IMR-90 (cell line): ENCODE measurements around the gene OR8J1. TPM values are rescaled to one million over a fixed set of nuclear protein-coding genes. Genes with fewer than 3 reads are reported as not detected.

Experiments used
- ATAC-seq: fragments of 200-7000 bp; cut with Tn5 transposase; 2 replicates; pipeline ENCODE4 v1.9.1; 2020; ENCODE audit warnings: low read depth, mild to moderate bottlenecking, moderate library complexity
- BruUV-seq: library from RNA; stranded (reverse); fragments of 400-500 nt; replicated peaks from 2 replicates; lab custom pipeline; 2021; lab: Mats Ljungman, UMichigan
- CTCF ChIA-PET: fragments of 300-600 bp; formaldehyde crosslinking; extraction: SDS; loops from one replicate; lab custom pipeline; 2021; ENCODE audit warnings: antibody characterized with exemption; lab: Yijun Ruan, JAX
- POLR2A ChIA-PET: fragments of 300-600 bp; sonication (Branson Sonifier 250); formaldehyde crosslinking; loops from one replicate; lab custom pipeline; 2022; ENCODE audit warnings: antibody characterized with exemption; ENCODE audit not compliant: unreplicated experiment; lab: Charles Lee
- DNase-seq: peaks from one replicate; pipeline ENCODE4 v3.0.0; 2013
- H2AFZ ChIP-seq: replicated peaks from 2 replicates; pipeline ENCODE3; 2013; ENCODE audit warnings: low read length, mild to moderate bottlenecking; ENCODE audit not compliant: poor library complexity
- H2AK5ac ChIP-seq: 2 replicates; pipeline ENCODE4 v1.6.1; 2013; ENCODE audit warnings: low read depth, low read length, inconsistent platforms
- H2AK9ac ChIP-seq: replicated peaks from 2 replicates; pipeline ENCODE3; 2013; ENCODE audit warnings: mild to moderate bottlenecking, low read depth, low read length, moderate library complexity; ENCODE audit not compliant: poor library complexity
- H2BK120ac ChIP-seq: 2 replicates; pipeline ENCODE4 v1.6.1; 2013; ENCODE audit warnings: low read depth, low read length, inconsistent platforms
- H2BK15ac ChIP-seq: 3 replicates; pipeline ENCODE4 v1.6.1; 2013; ENCODE audit warnings: low read depth, low read length, inconsistent platforms
- H2BK20ac ChIP-seq: 2 replicates; pipeline ENCODE4 v1.6.1; 2013; ENCODE audit warnings: low read depth, mild to moderate bottlenecking, inconsistent platforms, low read length, moderate library complexity
- H2BK5ac ChIP-seq: 2 replicates; pipeline ENCODE4 v1.6.1; 2013; ENCODE audit warnings: mild to moderate bottlenecking, low read depth, low read length, inconsistent platforms; ENCODE audit not compliant: poor library complexity, severe bottlenecking
- H3K14ac ChIP-seq: replicated peaks from 2 replicates; pipeline ENCODE4 v1.6.1; 2013; ENCODE audit warnings: low read depth, low read length, inconsistent platforms
- H3K18ac ChIP-seq: 2 replicates; pipeline ENCODE4 v1.6.1; 2013; ENCODE audit warnings: low read depth, low read length, control low read depth
- H3K23ac ChIP-seq: 2 replicates; pipeline ENCODE4 v1.6.1; 2013; ENCODE audit warnings: low read depth, low read length, inconsistent platforms
- H3K27ac ChIP-seq: 2 replicates; pipeline ENCODE4 v1.5.1; 2013; ENCODE audit warnings: mild to moderate bottlenecking, control low read depth, low read length; ENCODE audit not compliant: insufficient read depth
- H3K27me3 ChIP-seq: 2 replicates; pipeline ENCODE4 v1.6.1; 2013; ENCODE audit warnings: low read length; ENCODE audit not compliant: control insufficient read depth, insufficient read depth
- H3K36me3 ChIP-seq: 2 replicates; pipeline ENCODE4 v1.6.1; 2013; ENCODE audit warnings: low read length, mixed read lengths; ENCODE audit not compliant: control insufficient read depth, insufficient read depth
- H3K4ac ChIP-seq: 2 replicates; pipeline ENCODE4 v1.6.1; 2013; ENCODE audit warnings: low read depth, low read length, inconsistent platforms
- H3K4me1 ChIP-seq: 2 replicates; pipeline ENCODE4 v1.6.1; 2013; ENCODE audit warnings: low read length, mixed read lengths; ENCODE audit not compliant: control insufficient read depth, insufficient read depth
- H3K4me2 ChIP-seq: 2 replicates; pipeline ENCODE4 v1.6.1; 2013; ENCODE audit warnings: low read depth, mild to moderate bottlenecking, control low read depth, low read length, moderate library complexity
- H3K4me3 ChIP-seq: 2 replicates; pipeline ENCODE4 v1.5.1; 2013; ENCODE audit warnings: low read depth, mild to moderate bottlenecking, control low read depth, low read length, moderate library complexity; ENCODE audit not compliant: insufficient read depth
- H3K56ac ChIP-seq: 2 replicates; pipeline ENCODE4 v1.6.1; 2013; ENCODE audit warnings: low read length, inconsistent platforms; ENCODE audit not compliant: insufficient read depth; ENCODE audit errors: extremely low read depth
- H3K79me1 ChIP-seq, 2 experiments: 2 replicates each; pipeline ENCODE4 v1.6.1; 2013; ENCODE audit warnings: low read length in 2 of 2, inconsistent platforms in 1 of 2, low read depth in 1 of 2
- H3K9ac ChIP-seq: 2 replicates; pipeline ENCODE4 v1.6.1; 2013; ENCODE audit warnings: low read depth, low read length, control low read depth
- H3K9me1 ChIP-seq: 2 replicates; pipeline ENCODE4 v1.6.1; 2013; ENCODE audit warnings: low read length, inconsistent platforms; ENCODE audit not compliant: insufficient read depth
- H3K9me3 ChIP-seq: 2 replicates; pipeline ENCODE4 v1.6.1; 2013; ENCODE audit warnings: low read length; ENCODE audit not compliant: control insufficient read depth, insufficient read depth
- H4K20me1 ChIP-seq: 2 replicates; pipeline ENCODE4 v1.6.1; 2013; ENCODE audit warnings: low read length, inconsistent platforms; ENCODE audit not compliant: insufficient read depth
- H4K5ac ChIP-seq: 2 replicates; pipeline ENCODE4 v1.6.1; 2013; ENCODE audit warnings: mild to moderate bottlenecking, low read depth, low read length, control low read depth
- H4K8ac ChIP-seq, 2 experiments: 2 replicates each; pipeline ENCODE4 v1.6.1; 2013; ENCODE audit warnings: low read depth in 2 of 2, low read length in 2 of 2, control low read depth in 1 of 2, inconsistent platforms in 1 of 2
- H4K91ac ChIP-seq: 2 replicates; pipeline ENCODE4 v1.6.1; 2013; ENCODE audit warnings: low read depth, low read length, inconsistent platforms; ENCODE audit not compliant: insufficient read depth
- CEBPB ChIP-seq: IDR thresholded peaks from 2 replicates; pipeline ENCODE4 v1.6.1; 2012; ENCODE audit warnings: low read depth, low read length, improper control_type of control experiment
- RAD21 ChIP-seq: IDR thresholded peaks from 2 replicates; pipeline ENCODE4 v1.6.1; 2012; ENCODE audit warnings: low read length, improper control_type of control experiment
- WGBS, 2 experiments: methylation state at CpG; one replicate each; pipeline versions ENCODE4 v1.1.5 to v1.1.7; 2013; ENCODE audit warnings: missing lambda C conversion rate in 2 of 2; ENCODE audit not compliant: insufficient read length in 1 of 2; ENCODE audit errors: extremely low coverage in 2 of 2; 5-methylcytosine and 5-hydroxymethylcytosine counted together
- dilution Hi-C: fragments of 300-500 bp; cut with HindIII; formaldehyde crosslinking; loops from one replicate; pipeline ENCODE4 v1.14.3; 2018; ENCODE audit warnings: low sequenced_read_pairs; ENCODE audit not compliant: unreplicated experiment
- in situ Hi-C: fragments of 300-500 bp; cut with MboI; formaldehyde crosslinking; loops from 3 replicates; pipeline ENCODE4 v1.14.3; 2019; ENCODE audit warnings: low sequenced_read_pairs, inconsistent platforms, mixed read lengths
- intact Hi-C: fragments of 100-400 bp; cut with micrococcal nuclease; formaldehyde crosslinking; loops from 2 replicates; pipeline ENCODE4 v1.10.0; 2022
- polyA plus RNA-seq, 3 experiments: library from polyadenylated mRNA; depleted of rRNA; stranded (reverse); fragments of >200 nt; gene quantifications; 2 replicates each; pipeline ENCODE4 v1.2.3, GENCODE V29; 2012; ENCODE audit warnings: low replicate concordance in 1 of 3
- total RNA-seq: library from RNA; depleted of rRNA; stranded (reverse); fragments of >200 nt; gene quantifications from 2 replicates; pipeline ENCODE4 v1.2.3, GENCODE V29; 2012
- TF ChIP-seq, protein P1 (sequence below): conservative IDR thresholded peaks from 2 replicates; pipeline ENCODE4 v1.5.1; 2012; ENCODE audit warnings: mild to moderate bottlenecking, low read depth, low read length, improper control_type of control experiment

OR8J1 gene
- total and polyA plus RNA-seq, 2 of the 4 experiments (the other 2 are of a cell fraction), result not detected

DNA sequence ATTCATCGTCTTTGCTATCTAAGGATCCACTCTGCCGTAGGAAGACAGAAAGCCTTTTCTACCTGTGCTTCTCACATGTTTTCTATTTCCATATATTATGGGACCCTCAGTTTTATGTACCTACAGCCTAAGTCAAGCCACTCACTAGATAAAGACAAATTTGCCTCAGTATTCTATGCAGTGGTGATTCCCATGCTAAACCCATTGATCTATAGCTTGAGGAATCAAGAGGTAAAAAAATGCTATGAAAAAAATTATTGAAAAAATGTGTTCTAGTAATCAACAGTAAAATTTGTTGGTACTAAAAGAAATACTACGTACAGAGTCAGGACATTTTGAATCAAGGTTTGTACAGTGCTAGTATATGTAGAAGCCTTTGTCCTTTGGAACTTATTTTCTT, 40.3 kb downstream of the OR8J1 start:
- no peak overlapping the region for H3K9ac ChIP-seq
- no peaks in the 10 kb centered on the region for H3K27me3 ChIP-seq
- H4K5ac ChIP-seq, result no peak overlapping the region
- in situ Hi-C loops, result no loop called here
- WGBS, 2 experiments, result 100% methylated on average over 1 of the region's 3 CpGs; no CpG with 5 or more reads in 1 of the 2 experiments
- H3K79me1 ChIP-seq, result no peaks in the 10 kb centered on the region
- H2AK9ac ChIP-seq, result no peak overlapping the region
- intact Hi-C loops, result no loop called here
- H3K9me3 ChIP-seq, result no peaks in the 10 kb centered on the region
- H3K23ac ChIP-seq, result no peak overlapping the region
- TF ChIP-seq RAD21, result no peak
- TF ChIP-seq, protein P1, sequence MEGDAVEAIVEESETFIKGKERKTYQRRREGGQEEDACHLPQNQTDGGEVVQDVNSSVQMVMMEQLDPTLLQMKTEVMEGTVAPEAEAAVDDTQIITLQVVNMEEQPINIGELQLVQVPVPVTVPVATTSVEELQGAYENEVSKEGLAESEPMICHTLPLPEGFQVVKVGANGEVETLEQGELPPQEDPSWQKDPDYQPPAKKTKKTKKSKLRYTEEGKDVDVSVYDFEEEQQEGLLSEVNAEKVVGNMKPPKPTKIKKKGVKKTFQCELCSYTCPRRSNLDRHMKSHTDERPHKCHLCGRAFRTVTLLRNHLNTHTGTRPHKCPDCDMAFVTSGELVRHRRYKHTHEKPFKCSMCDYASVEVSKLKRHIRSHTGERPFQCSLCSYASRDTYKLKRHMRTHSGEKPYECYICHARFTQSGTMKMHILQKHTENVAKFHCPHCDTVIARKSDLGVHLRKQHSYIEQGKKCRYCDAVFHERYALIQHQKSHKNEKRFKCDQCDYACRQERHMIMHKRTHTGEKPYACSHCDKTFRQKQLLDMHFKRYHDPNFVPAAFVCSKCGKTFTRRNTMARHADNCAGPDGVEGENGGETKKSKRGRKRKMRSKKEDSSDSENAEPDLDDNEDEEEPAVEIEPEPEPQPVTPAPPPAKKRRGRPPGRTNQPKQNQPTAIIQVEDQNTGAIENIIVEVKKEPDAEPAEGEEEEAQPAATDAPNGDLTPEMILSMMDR, result no peak
- no peak for TF ChIP-seq CEBPB
- BruUV-seq, result no TSS peak
- H3K14ac ChIP-seq, result no peak overlapping the region
- no peaks in the 10 kb centered on the region for H3K36me3 ChIP-seq
- H4K91ac ChIP-seq, result no peak overlapping the region
- dilution Hi-C loops, result no loop called here
- no peak overlapping the region for H2BK15ac ChIP-seq
- no peak overlapping the region for H3K4me2 ChIP-seq
- no peak for ATAC-seq
- no peak overlapping the region for H2AFZ ChIP-seq
- ChIA-PET POLR2A (no interaction called here), CTCF (no interaction called here)
- no peak overlapping the region for H2BK5ac ChIP-seq
- H2BK20ac ChIP-seq, result no peak overlapping the region
- H3K27ac ChIP-seq, result no peak overlapping the region
- no peak overlapping the region for H2AK5ac ChIP-seq
- H3K18ac ChIP-seq, result no peak overlapping the region
- H3K4me1 ChIP-seq, result no peaks in the 10 kb centered on the region
- no peak overlapping the region for H3K4me3 ChIP-seq
- H4K8ac ChIP-seq, result no peak overlapping the region
- no peak overlapping the region for H3K56ac ChIP-seq
- DNase-seq, result no peak
- H3K9me1 ChIP-seq, result no peaks in the 10 kb centered on the region
- no peaks in the 10 kb centered on the region for H4K20me1 ChIP-seq
- H3K4ac ChIP-seq, result no peak overlapping the region
- H2BK120ac ChIP-seq, result no peak overlapping the region
